HTR-8/SVneo (cell line): ENCODE data around the gene ZNF862.
"Not testable (repeated sequence)": the region's sequence is repeated elsewhere in the genome, so short reads cannot be mapped to it uniquely, and the experiment has no call there.

Source experiments
- DNase-seq: peaks from one replicate; pipeline ENCODE4 v3.0.0; 2011; ENCODE audit warnings: low spot score, mixed read lengths; ENCODE audit not compliant: insufficient read length
- FAIRE-seq: peaks from 2 replicates; lab custom pipeline; 2011; peaks lifted over from hg19 to GRCh38; lab: Jason Lieb, UNC

ZNF862 gene

DNA sequence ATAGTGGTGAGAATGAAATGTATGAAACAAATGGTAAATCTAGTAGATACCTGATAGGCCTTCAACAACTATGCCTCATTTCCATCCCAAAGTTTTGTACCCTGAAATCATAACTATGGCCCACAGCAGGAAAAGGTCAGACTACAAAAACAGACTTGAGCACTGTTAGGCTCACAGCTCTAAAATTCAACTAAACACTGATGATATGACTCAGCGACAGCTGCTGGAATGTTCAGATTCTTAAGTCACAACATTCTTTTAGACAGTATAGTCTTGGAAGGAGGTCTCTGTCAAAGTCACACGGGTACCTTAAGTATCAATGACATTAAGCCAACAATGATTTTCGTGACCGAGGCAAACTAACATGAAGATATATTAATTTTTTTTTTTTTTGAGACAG lies 74.0 kb downstream of the ZNF862 start:
- not testable (repeated sequence) for DNase-seq, FAIRE-seq
